ENCODE measurements around the gene KCNQ1. TPM values are rescaled to one million over a fixed set of nuclear protein-coding genes. Genes with fewer than 3 reads are reported as not detected.

The KCNQ1 gene
- total RNA-seq, 1 experiment from 2014 or later: 2.5 TPM

DNA sequence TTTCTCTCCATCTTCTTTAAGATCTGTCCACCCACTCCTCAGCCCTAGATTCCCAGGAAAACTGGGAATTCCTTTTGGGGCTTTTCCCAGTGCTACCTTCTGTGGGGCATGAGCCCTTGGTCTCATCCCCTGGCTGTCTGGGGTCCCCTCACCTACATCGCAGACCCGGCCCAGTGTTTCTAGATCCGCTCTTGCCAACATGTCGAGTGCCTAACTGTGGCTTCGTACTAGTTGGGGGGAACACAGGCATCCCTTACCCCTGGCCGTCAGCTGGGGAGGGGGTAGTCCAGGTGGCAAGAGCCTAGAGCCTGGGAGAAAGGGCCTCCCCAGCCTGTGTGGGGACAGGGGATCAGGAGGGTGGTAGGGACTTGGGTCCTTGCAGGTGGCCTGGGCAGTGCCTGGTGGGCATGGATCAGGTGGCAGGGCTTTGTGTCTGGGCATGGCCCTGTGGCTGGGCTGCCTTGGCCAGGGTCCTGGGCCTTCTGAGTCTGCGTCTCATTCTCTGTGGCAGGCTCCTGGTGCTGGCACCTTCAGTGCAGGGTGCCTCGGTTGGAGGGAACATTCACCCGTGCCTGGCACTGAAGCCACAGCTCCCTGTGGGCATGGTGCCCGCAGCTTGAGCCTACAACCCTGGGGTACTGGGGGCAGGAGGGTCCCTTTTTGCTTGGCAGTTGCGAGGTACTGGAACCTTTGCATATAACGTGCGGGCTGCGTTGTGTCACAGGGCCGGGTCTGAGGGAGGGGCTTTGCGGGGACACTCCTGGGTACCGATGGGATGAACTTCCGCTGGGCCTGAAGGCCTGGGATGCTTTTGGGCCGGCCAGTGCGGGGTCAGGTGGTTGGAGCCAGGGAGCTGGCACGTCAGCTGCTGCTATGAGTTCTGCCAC, 4.1 kb downstream of the KCNQ1 start:
- TF ChIP-seq ZNF219 (CRISPR knock-in tag; IDR thresholded peaks at IDR 0.05; ENCODE audit: borderline replicate concordance) (no peak), AFF4 (CRISPR knock-in tag; IDR thresholded peaks at IDR 0.05; ENCODE audit: borderline replicate concordance) (no peak), IRF1 (CRISPR knock-in tag; IDR thresholded peaks at IDR 0.05) (no peak), OVOL2 (CRISPR knock-in tag; IDR thresholded peaks at IDR 0.05; ENCODE audit: borderline replicate concordance) (no peak), MXD4 (CRISPR knock-in tag; IDR thresholded peaks at IDR 0.05; ENCODE audit: borderline replicate concordance) (no peak), ZNF396 (CRISPR knock-in tag; IDR thresholded peaks at IDR 0.05; ENCODE audit: borderline replicate concordance) (no peak), IRF2 (CRISPR knock-in tag; IDR thresholded peaks at IDR 0.05; ENCODE audit: borderline replicate concordance, low read depth) (no peak), USF2 (CRISPR knock-in tag; IDR thresholded peaks at IDR 0.05) (no peak)
- TF ChIP-seq, protein P1, sequence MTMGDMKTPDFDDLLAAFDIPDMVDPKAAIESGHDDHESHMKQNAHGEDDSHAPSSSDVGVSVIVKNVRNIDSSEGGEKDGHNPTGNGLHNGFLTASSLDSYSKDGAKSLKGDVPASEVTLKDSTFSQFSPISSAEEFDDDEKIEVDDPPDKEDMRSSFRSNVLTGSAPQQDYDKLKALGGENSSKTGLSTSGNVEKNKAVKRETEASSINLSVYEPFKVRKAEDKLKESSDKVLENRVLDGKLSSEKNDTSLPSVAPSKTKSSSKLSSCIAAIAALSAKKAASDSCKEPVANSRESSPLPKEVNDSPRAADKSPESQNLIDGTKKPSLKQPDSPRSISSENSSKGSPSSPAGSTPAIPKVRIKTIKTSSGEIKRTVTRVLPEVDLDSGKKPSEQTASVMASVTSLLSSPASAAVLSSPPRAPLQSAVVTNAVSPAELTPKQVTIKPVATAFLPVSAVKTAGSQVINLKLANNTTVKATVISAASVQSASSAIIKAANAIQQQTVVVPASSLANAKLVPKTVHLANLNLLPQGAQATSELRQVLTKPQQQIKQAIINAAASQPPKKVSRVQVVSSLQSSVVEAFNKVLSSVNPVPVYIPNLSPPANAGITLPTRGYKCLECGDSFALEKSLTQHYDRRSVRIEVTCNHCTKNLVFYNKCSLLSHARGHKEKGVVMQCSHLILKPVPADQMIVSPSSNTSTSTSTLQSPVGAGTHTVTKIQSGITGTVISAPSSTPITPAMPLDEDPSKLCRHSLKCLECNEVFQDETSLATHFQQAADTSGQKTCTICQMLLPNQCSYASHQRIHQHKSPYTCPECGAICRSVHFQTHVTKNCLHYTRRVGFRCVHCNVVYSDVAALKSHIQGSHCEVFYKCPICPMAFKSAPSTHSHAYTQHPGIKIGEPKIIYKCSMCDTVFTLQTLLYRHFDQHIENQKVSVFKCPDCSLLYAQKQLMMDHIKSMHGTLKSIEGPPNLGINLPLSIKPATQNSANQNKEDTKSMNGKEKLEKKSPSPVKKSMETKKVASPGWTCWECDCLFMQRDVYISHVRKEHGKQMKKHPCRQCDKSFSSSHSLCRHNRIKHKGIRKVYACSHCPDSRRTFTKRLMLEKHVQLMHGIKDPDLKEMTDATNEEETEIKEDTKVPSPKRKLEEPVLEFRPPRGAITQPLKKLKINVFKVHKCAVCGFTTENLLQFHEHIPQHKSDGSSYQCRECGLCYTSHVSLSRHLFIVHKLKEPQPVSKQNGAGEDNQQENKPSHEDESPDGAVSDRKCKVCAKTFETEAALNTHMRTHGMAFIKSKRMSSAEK (CRISPR knock-in tag; IDR thresholded peaks at IDR 0.05; ENCODE audit: borderline replicate concordance): no peak
- no peaks in the 10 kb centered on the region for H3K36me3 Mint-ChIP-seq
- DNase-seq (ENCODE audit: low spot score) (no peak), ATAC-seq (no peak)
- H3K27me3 Mint-ChIP-seq (ENCODE audit: low read depth): peaks cover 87% of the 10 kb centered on the region
- no peak overlapping the region for H3K27ac Mint-ChIP-seq
- POLR2A ChIA-PET: no interaction called here
- CTCF ChIA-PET: interaction anchor here (0.9 to 1.3 kb wide), 2 partner anchors 28 to 82 kb away, joined by 5 read pairs; no protein-coding TSS in a partner anchor
- H3K4me1 Mint-ChIP-seq: peaks cover 3% of the 10 kb centered on the region
- no peak overlapping the region for H3K4me3 Mint-ChIP-seq
- H3K9me3 Mint-ChIP-seq: no peaks in the 10 kb centered on the region

DNA sequence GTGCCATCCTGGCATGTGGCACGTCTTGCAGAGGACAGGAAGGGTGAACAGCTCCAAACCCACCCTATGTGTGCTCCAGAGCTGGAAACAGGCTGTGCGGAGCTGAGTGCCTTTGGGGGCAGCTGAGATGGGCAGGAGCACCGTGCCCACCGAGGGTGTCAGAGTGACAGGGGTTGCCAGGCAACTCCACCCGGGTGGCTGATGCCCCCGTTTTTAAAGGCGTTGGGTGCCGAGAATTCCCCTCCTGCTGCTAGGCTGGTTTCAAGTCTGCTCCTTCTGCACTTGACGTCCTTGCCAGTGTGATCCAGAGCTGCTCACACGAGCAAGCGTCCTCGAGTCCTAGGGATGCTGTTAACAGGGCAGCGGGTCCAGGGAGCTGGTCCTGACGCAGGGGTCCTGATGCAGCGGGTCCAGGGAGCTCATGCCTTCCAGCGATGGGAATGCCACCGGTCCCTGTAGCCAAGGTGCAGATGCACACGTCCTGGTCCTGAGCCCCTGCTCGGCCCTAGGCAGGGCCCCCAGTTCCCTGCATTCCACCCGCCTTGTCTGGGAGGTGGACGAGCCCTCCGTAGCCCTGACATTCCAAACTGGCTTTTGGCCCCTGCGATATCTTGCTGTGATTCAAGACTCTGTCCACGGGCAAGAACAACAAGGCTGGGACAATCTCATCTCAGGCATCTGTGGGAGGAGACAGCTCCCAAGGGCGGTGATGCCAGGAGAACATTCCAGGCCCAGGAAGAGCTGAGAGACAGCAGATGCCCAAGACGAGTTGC, 4.9 kb downstream of the KCNQ1 start:
- ChIA-PET POLR2A (no interaction called here), CTCF (interaction anchor here (0.9 to 1.3 kb wide), 2 partner anchors 29 to 82 kb away, joined by 5 read pairs; no protein-coding TSS in a partner anchor)
- H3K36me3 Mint-ChIP-seq: no peaks in the 10 kb centered on the region
- DNase-seq (ENCODE audit: low spot score) (no peak), ATAC-seq (no peak)
- H3K4me3 Mint-ChIP-seq: no peak overlapping the region
- peaks cover 3% of the 10 kb centered on the region for H3K4me1 Mint-ChIP-seq
- H3K9me3 Mint-ChIP-seq: no peaks in the 10 kb centered on the region
- H3K27me3 Mint-ChIP-seq (ENCODE audit: low read depth): peaks cover 95% of the 10 kb centered on the region
- H3K27ac Mint-ChIP-seq: no peak overlapping the region
- TF ChIP-seq ZNF232 (CRISPR knock-in tag; IDR thresholded peaks at IDR 0.05): no peak
- TF ChIP-seq TEAD1 (CRISPR knock-in tag; IDR thresholded peaks at IDR 0.05): no peak
- TF ChIP-seq ZNF416 (CRISPR knock-in tag; IDR thresholded peaks at IDR 0.05): no peak
- TF ChIP-seq E2F1 (CRISPR knock-in tag; IDR thresholded peaks at IDR 0.05): no peak
- TF ChIP-seq, protein P2, sequence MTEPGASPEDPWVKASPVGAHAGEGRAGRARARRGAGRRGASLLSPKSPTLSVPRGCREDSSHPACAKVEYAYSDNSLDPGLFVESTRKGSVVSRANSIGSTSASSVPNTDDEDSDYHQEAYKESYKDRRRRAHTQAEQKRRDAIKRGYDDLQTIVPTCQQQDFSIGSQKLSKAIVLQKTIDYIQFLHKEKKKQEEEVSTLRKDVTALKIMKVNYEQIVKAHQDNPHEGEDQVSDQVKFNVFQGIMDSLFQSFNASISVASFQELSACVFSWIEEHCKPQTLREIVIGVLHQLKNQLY (CRISPR knock-in tag; IDR thresholded peaks at IDR 0.05): no peak
- TF ChIP-seq PRDM15 (CRISPR knock-in tag; IDR thresholded peaks at IDR 0.05): no peak

All from WTC11 (cell line).